Measurements from ENCODE around the gene TMEM267.
"Not testable (repeated sequence)": the region's sequence is repeated elsewhere in the genome, so short reads cannot be mapped to it uniquely, and the experiment has no call there.

Gene TMEM267

DNA sequence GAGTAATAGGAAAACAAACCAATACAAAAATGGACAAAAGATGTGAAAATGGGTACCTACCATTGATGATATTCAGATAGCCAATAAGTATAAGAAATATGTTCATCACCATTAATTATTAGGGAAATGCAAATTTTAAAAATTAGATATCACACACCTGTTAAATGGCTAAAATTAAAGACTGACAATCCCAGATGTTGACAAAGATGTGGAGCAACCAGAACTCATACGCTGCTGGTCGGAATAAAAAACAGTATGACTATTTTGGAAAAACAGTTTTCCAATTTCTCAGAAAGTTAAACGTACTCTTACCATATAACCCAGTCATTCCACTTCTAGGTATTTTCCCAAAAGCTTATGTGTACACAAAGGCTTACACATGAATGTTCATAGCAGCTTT lies 27.1 kb downstream of the TMEM267 start:
- DNase-seq (ENCODE audit: low spot score): no peak

DNA sequence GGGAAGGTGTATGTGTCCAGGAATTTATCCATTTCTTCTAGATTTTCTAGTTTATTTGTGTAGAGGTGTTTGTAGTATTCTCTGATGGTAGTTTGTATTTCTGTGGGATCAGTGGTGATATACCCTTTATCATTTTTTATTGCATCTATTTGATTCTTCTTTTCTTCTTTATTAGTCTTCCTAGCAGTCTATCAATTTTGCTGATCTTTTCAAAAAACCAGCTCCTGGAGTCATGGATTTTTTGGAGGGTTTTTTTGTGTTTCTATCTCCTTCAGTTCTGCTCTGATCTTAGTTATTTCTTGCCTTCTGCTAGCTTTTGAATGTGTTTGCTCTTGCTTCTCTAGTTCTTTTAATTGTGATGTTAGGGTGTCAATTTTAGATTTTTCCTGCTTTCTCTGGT lies 42.1 kb downstream of the TMEM267 start:
- not testable (repeated sequence) for DNase-seq (ENCODE audit: low spot score)

DNA sequence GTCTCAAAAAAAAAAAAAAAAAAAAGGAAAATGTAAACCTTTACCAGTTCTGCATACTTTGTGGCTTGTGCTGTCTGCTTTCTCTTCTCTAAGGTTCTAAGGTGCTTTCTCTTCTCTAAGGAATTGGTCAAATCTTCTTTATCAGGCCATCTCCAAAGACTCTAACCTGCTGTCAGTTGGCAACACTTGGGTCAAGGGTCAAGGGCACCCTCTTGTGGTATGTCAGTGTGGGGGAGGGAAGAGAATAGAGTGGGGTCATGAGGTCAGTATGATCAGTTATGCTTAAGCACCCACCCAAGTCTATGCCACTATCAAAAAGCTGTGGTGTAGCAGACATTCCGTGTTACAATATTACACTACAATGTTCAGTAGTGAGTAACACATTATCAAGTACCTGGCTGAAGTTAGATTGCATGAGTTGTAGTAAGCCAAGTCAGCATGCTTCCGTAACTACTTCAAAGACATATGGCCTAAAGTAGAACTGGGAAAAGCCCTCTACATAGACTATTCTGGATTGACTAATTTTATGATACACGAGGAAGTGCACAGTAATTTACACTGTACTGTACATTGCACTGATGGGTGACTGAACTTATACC lies 46.5 kb downstream of the TMEM267 start:
- no peak for DNase-seq (ENCODE audit: low spot score)

DNA sequence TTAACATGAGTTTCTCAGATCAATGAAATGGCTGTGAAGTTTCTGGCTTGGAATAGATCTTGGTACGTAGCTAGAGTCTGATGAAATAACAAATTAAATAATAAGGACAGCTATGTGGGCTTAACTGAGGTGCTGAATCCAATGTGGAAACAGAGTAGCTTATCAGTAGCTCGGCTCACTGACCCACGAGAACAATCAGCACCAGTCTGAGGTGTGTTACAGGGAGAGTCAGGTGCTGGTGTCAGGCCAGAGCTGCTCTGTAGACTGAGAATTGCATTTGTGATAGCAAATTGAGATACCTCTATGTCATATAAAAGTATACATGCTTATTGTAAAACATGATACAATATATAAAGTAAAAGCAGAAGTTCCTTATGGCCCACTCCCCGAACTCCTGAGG lies 50.3 kb downstream of the TMEM267 start:
- no peak for DNase-seq (ENCODE audit: low spot score)

DNA sequence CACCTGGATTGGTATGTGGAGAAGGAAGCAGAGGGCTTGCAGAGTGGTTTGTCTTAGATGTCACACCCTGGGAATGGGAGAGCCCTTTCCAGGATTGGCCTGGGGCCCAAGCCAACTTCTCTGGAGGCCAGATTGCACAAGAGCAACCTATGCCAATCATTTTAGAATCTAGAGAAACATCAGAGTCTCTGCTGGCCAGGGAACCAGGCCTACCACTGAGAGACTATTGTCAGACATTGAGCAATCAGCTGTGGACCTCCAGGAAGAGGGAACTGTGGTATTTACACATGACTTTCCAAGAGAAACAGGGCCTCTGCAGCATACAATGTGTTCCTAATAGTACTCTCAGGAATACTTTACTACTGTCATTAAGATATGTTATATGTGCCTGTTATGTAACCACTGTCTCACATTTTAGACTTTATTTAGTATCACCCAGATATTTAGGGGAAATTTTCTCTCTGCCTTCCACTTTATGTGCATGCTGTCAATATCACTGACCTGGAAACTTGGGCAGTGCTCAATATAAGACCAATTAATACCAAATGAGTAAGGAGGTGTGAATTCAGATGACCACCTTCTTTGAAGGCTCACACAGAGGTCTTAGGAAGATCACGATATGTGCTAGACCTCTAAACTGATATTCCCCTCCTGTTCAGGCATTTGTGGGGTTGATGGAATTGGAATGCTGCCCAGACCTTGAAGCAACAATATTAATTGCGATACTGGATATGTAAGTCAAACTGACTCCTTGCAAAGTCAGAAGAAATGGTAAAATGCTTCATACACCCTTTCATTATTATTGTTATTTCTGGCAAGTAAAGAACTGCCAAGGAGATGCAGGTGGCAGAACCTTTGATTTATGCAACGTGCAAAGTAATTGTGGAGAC lies 50.9 kb downstream of the TMEM267 start:
- DNase-seq (ENCODE audit: low spot score): no peak

DNA sequence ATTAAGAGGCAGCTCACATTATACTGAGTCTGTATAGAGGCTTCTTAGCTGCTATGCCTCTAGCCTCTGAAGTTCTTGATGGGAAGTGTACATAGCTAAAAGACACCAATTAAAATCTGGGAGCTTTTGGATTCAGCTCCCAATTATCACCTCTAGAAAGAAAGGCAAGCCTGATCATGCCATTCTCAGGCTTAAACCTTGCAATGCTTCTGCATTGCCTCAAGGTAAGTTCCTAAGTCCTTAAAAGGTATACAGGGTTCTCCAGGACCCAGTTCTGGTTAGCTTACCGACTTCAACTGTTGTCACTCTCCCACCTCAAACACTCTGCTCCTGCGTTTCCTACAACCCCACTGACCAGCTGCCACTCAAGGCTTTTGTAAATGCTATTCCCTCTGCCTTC lies 54.0 kb downstream of the TMEM267 start:
- DNase-seq (ENCODE audit: low spot score): no peak

DNA sequence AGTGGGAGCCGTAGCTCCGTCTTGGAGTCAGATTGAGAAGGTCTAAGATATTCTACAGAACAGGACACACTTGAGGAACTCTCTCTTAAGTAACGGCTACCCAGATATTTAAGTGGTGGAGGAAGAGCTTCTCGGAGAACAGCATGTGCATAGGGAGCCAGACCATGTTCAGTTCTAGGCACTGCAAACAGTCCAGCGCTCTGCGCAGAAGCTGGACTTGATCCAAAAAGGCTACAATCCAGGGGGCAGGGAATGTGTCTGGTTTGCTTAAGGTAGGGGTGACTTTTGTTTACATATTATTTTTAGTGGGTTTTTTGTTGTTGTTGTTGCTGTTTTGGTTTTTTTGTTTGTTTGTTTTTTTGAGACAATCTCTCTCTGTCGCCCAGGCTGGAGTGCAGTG lies 54.6 kb downstream of the TMEM267 start:
- DNase-seq (ENCODE audit: low spot score): no peak

DNA sequence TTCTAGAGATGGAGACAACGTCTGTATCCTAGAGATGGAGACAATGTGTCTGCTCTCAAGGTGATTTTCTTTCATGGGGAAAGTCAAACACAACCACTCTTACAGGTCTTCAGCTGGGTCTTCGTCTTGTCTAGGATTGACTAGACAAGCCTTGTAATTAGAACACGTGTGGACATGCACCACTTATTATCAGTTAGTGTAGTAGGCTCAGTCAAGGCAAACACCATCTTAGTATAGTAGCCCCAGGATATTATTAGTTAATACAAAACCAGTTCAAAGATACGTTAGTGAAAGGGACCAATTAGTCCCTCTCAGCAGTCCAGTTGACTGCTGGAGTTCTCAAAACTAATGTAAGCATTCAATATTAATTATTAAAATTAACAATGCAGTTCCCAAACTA lies 56.4 kb downstream of the TMEM267 start:
- no peak for DNase-seq (ENCODE audit: low spot score)

DNA sequence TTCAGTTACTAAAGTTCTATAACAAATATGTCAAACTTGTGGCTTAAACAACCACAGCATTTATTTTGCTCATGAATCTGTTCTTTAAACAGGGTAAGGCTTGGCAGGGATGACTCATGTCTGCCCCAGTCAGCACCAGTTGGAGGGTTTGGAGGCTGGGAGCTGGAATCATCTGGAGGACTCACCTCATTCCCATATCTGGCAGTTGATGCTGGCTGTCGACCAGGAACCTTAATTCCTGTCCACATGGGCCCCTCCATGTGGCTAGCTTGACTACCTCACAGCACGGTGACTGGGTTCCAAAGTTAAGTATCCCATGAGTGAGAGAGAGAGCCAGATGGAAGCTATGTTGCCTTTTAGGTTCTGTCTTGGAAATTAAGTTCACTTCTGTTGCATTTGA lies 57.7 kb downstream of the TMEM267 start:
- DNase-seq (ENCODE audit: low spot score): no peak

DNA sequence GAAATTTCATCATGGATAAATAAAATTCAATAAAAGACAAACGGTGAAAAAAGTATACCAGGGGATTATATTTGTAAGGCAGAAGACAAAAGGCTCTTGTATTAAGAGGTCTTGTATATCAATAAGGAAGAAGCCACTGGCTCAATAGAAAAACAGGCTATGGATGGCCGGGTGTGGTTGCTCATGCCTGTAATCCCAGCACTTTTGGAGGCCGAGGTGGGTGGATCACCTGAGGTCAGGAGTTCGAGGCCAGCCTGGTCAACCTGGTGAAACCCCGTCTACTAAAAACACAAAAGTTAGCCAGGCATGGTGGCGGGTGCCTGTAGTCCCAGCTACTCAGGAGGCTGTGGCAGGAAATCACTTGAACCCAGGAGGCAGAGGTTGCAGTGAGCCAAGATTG lies 60.6 kb downstream of the TMEM267 start:
- DNase-seq (ENCODE audit: low spot score): not testable (repeated sequence)

DNA sequence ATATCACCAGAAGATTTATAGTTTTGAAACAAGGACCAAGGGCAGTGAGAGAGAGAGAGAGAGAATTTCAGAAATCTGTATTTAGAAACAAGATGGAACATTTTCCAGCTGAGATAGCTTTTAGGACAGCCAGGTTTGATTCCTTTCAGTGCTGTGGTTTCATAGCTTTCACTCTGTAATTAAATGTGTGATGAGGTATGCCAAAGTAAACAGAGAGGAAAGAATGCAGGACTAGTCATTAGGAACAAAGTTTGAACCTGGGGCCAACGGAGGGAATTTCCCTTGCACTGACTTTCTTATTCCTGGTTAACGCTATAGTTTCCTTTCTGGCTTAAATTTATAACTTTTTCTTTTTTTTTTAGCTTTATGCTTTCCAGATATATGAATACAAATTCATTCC lies 61.5 kb downstream of the TMEM267 start:
- no peak for DNase-seq (ENCODE audit: low spot score)

DNA sequence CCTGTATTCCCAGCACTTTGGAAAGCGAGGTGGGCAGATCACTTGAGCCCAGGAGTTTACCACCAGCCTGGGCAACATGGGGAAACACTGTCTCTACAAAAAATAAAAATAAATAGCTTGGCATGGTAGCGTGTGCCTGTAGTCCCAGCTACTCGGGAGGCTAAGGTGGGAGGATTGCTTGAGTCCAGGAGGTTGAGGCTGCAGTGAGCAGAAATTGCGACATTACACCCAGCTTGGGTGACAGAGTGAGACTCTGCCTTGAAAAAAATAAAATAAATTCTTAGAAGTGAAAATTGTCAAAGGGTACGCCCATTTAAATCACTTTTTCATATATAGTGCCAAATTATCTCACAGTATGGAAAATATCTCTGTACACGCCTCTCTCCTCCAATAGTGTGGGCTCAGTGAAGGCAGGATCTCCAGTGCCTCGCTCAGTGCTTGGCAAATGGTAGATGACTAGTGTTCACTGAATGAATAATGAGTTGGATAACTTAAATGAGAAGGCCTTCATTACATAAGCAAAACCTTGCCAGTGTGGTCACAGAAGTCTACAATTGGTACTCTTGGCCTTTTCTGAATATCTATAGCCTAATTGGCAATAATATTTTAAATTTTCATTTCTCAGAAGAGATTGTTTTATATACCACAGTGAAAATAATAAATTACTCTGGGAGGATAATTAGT lies 62.1 kb downstream of the TMEM267 start:
- DNase-seq (ENCODE audit: low spot score): no peak

DNA sequence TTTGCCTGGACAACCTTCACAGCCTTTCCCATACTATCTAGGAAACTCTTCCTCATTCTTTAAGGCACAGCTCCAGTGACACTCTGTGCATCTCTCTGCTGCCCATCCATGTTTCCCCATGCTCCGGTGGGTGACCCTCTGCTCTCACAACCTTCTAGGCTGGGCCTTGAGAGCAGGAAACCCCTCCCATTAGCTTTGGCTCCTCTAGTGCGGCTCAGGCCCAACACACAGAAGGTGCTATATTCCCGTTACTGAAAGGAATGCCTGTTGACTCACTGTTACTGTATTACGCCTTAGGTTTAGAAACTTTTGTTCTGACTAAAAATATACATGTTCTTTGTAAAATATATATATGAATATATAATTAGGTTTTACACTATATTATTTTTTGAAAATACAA lies 63.4 kb downstream of the TMEM267 start:
- DNase-seq (ENCODE audit: low spot score): no peak

DNA sequence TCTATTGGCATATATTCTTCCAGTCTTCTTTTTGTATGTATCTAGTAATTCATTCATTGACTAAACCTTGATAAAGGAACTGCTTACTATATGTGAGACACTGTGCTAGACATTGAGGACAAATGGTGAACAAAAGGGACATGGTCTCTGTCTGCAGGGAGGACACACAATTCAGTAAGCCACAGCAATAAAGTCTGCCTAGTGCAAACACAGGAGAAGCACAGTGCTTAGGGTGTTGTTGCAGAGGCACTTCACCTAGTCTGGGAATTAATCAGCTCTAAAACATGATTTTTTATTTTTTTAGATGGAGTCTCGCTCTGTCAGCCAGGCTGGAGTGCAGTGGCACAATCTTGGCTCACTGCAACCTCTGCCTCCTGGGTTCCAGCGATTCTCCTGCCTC lies 65.1 kb downstream of the TMEM267 start:
- no peak for DNase-seq (ENCODE audit: low spot score)

DNA sequence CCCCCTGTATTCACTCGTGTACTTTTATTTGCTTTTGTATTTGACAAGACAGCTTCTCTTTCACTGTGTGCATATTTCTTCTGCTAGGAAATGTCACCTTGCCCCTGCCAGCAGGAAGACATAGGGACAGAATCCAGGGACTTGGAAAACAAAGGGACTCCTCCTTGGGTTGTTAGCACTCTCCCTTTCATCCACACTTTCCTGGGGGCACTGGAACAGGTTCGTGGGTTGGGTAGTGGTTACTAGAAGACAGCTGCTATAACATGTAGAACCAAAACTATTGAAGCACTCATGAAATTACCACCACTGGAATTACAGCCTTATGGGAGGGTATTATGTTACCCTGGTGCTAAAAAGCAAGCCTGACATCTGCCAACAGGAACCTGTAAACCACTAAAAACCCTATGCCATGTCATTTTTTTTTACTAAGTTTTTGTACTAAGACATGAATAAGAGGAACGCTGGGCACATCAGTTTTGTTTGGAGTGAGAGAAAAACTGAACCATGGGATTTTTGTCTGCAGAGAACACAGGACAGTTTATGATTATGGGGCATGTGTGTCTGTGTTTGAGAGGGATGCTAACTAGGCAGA lies 66.8 kb downstream of the TMEM267 start:
- no peak for DNase-seq (ENCODE audit: low spot score)

DNA sequence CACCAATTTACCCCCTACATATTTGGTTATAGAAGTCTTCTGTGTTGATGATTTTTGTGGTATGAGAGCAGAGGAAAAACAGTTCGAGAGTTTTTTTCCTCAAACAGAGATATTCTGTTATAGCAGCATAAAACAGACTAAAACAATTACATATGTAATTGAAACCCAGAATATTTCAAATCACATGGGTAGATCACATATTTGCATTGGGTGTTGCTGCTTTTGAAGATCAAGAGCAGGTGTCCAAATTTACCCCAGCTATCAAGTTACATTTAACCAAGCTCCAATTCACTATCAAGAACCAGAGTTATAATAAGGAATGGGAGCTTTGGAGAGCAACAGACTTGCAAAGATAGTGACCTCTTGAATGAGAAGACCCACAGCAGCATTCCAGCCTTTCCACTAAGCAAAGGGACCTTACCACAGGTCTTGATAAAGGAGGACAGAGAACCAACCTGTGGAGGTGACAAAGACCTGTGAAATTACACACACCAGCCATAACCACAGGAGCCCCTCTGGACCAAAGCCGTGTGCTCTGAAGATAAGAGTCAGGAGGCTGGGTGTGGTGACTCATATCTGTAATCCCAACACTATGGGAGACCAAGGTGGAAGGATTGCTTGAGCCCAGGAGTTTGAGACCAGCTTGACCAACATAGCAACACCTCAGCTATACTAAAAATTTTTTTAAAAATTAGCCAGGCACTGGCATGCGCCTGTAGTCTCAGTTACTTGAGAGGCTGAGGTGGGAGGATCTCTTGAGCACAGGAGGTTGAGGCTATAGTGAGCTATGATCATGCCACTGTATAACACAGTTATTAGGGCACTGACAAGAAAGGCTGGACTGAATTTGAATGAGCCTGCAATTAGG lies 67.5 kb downstream of the TMEM267 start:
- DNase-seq (ENCODE audit: low spot score): no peak

DNA sequence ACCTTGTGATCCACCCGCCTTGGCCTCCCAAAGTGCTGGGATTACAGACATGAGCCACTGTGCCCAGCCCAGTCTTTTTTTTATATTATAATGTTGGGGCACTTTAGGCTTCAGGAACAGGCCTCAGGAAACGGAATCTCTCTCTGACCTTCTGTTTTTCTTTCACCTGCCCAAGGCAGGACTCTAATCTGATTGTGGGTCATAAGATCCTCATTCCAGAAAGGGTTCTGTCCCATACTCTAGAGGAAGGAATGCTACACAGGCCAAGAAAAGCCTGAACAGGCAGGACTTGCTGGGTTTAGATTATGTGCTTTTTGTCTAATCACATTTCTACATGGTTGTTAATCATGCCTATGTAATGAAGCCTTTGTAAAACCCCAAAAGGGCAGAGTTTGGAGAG lies 69.7 kb downstream of the TMEM267 start:
- DNase-seq (ENCODE audit: low spot score): no peak

DNA sequence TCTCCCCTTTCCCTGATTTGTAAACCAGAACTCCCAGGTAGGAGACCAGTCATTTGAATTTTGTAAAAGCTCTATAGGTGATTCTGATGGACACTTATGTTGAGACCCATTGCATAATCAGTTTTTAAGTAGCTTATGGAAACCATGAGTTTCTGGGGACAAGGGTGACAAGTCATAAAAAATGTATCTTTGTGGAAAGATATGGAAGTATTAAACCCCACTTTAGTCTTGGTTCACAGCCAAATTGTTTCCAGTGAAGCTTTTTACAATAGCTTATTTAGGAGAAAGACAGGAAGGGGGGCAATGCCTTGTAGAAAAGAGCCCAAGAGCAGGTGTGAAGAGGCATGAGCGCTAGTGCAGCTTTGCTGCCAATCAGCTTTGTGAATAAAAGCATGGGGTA lies 71.0 kb downstream of the TMEM267 start:
- DNase-seq (ENCODE audit: low spot score): no peak

DNA sequence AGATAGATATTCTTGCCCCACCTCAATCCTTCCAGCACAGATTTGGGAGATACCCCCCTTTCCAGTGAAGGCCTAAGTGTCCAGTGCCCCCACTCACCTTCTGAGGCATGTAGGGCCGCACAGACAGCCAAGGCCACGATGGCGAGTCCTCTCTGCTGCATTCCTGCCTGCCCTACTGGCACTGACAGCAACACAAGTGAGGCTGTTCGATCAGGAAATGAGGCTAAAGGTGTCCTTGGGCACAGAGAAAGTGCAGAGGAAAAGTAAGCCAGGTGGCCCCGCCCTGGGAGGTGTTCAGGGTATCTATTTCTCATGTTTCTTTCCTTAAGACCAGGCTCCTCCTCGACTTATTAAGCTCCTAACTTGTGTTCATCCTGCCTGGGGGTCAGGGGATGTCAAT lies 71.5 kb downstream of the TMEM267 start, which contains the start of gene CCL28:
CCL28 (minus strand) TSS at position 236 of the 400 bp plus-strand sequence; CDS start at position 161, 75 bp downstream.
- DNase-seq (ENCODE audit: low spot score): no peak

DNA sequence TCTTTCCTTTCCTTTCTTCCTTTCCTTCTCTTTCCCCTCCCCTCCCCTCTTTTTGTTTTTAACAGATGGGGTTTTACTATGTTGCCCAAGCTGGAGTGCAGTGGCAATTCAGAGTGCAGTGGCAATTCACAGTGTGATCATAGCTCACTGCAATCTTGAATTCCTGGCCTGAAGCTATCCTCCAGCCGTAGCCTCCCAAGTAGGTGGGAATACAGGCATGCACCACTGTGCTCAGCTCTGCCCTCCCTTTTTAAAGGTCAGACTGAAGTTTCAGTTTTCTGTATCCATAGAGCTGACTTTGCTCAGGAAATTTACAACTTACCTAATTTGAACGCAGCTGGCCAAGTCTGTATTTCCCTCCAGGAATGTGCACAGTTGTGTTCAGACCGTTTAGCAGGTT lies 72.2 kb downstream of the TMEM267 start:
- DNase-seq (ENCODE audit: low spot score): no peak

DNA sequence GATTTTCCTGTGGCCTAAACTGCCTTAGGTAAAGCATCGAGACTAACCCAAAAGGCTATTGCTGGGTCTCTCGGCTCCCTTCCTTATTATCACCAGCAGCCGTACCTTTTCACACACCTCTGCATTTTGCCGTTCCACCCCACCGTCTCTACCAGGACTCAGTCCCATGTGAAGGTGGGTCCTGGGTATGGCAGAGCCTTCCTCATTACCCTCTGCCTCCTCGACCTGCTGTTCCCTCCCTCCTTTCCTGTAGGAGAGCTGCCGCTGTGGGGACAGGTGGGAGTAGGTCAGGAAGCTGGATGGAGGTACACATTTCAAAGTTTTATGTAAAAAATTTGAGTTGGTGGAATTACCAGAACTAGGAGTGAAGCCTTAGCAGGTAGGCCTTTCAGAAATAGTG lies 73.3 kb downstream of the TMEM267 start:
- DNase-seq (ENCODE audit: low spot score): no peak

DNA sequence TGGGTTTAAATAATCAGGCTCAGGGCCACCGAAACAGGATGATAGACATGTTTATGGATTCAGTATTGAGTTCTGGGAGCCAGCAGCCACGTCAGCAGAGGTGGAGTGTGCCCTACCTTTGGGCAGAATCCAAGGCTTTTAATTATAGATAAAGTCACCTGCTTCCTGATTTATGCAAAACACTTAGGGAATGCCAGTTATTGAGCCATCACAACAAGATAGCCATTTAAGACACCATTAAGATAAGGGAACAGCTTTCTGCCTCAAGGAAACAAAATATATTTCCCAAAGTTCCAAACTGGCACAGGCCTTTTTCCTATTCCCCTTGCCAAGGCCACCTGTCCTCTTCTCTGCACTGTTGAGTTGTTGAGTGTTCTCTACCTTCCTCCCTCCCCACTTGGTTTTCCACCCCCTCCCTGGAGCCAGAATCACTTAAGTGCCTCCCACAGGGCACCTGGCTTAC lies 73.8 kb downstream of the TMEM267 start:
- DNase-seq (ENCODE audit: low spot score): no peak

All from hematopoietic multipotent progenitor cell treated with erythropoietin and hydrocortisone succinate and interleukin-3 and kit ligand, for 15 days (in vitro differentiated cells).